Activated T-cell treated with anti-CD3 and anti-CD28 coated beads, Interleukin-2, amount 50 U/mL, for 4 hours (primary cell): ENCODE results near the gene EVC2. TPM values are rescaled to one million over a fixed set of nuclear protein-coding genes. Genes with fewer than 3 reads are reported as not detected.

Experiments
- ATAC-seq, 2 donors: fragments of 200-7000 bp; cut with Tn5 transposase; one replicate each; pipeline ENCODE4 v1.10.0; 2021
- DNase-seq: peaks from one replicate; pipeline ENCODE4 v3.0.0-alpha.2; 2020
- H3K27me3 Mint-ChIP-seq: one replicate; pipeline ENCODE4 v1.8.0; 2021; ENCODE audit warnings: low read depth, mixed read lengths
- H3K36me3 Mint-ChIP-seq: one replicate; pipeline ENCODE4 v1.8.0; 2022; ENCODE audit warnings: mixed read lengths; ENCODE audit not compliant: insufficient read depth
- H3K4me1 Mint-ChIP-seq: one replicate; pipeline ENCODE4 v1.8.0; 2021; ENCODE audit warnings: low read depth, mixed read lengths
- H3K4me3 Mint-ChIP-seq: one replicate; pipeline ENCODE4 v1.8.0; 2021; ENCODE audit warnings: mild to moderate bottlenecking, moderate library complexity, mixed read lengths
- H3K9me3 Mint-ChIP-seq: one replicate; pipeline ENCODE4 v1.8.0; 2021; ENCODE audit warnings: mixed read lengths
- total RNA-seq, 3 donors: library from RNA; stranded (reverse); gene quantifications; one replicate each; pipeline ENCODE4 v1.2.1, GENCODE V29; 2021

Gene EVC2
- total RNA-seq, 3 donors from 2014 or later, result 0.63 to 0.78 (median 0.76) TPM

DNA sequence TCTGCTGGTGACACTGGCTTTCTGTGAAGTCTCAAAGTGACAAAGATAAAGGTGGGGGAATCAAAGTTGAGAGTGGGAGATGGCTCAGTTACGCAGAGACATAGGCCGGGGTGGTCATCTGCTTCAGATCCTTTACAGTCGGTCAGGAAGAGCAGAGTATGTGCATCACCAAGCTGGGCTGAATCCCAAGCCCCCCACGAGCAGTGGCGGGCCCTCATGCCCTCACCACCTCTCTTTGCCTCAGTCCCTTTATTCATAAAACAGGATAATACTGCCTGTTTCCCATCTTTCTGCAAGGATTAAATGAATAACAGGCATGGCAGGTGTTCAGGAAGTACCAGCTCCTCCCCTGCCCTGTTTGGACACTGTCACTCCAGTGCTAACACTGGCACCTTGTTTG lies 135.6 kb downstream of the EVC2 start:
- Mint-ChIP-seq H3K36me3 (no peaks in the 10 kb centered on the region), H3K27me3 (no peaks in the 10 kb centered on the region), H3K4me3 (no peak overlapping the region), H3K9me3 (no peaks in the 10 kb centered on the region), H3K4me1 (no peaks in the 10 kb centered on the region)
- DNase-seq (no peak), ATAC-seq (no peak)

DNA sequence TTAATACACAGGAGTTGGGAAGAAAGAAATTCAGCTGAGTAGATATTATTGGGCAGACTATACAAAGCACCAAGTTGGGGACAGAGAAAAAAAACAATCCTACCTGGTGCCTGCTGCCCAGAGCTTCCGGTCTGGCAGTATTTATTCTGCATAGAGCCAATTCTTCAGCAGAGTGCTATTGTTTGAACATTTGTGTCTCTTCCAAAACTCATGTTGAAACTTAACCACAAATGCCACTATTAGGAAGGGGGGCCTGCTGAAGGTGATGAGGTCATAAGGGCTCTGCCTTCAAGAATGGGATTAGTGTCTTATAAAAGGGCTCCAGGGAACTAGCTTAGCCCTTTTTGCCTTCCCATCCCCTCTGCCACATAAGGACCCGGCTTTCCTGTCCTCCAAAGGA lies 136.2 kb downstream of the EVC2 start:
- ATAC-seq (no peak), DNase-seq (no peak)
- no peaks in the 10 kb centered on the region for H3K4me1 Mint-ChIP-seq
- H3K4me3 Mint-ChIP-seq, result no peak overlapping the region
- H3K27me3 Mint-ChIP-seq, result no peaks in the 10 kb centered on the region
- no peaks in the 10 kb centered on the region for H3K36me3 Mint-ChIP-seq
- no peaks in the 10 kb centered on the region for H3K9me3 Mint-ChIP-seq

DNA sequence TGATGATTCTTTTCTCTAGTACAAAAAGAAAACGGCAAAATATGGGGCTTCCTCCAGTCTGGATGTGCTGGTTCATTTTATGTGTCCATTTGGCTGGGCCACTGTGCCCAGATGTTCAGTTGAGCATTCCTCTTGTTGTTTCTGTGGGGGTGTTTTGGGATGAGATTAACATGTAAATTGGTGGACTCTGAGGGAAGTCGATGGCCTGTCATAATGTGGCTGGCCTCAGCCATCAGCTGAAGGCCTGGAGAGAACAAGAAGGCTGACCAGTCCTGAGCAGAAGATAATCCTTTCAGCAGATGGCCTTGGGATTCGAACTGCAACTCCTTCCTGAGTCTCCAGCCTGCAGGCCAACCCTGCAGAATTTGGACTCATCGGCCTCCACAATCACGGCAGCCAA lies 136.7 kb downstream of the EVC2 start:
- Mint-ChIP-seq H3K27me3 (no peaks in the 10 kb centered on the region), H3K4me3 (no peak overlapping the region), H3K9me3 (no peaks in the 10 kb centered on the region), H3K4me1 (no peaks in the 10 kb centered on the region), H3K36me3 (no peaks in the 10 kb centered on the region)
- DNase-seq (no peak), ATAC-seq (no peak)

DNA sequence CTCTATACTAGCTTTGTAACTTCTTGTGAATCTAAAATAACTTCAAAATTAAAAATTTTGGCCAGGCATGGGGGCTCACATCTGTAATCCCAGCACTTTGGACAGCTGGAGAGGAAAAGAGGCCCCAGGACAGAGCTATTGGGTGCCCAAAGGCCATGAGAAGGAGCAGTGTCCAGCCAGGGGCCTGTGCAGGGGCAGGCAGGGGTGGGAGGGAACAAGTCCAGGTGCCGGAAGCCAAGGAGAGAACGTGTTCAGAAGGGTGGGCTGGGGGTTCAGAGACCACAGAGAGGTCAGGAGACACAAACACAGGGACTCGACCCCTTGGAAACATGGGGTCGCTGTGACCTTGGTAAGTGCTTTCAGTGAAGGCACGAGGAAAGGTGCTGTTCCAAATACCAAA lies 138.9 kb downstream of the EVC2 start:
- H3K4me1 Mint-ChIP-seq, result no peaks in the 10 kb centered on the region
- H3K9me3 Mint-ChIP-seq, result no peaks in the 10 kb centered on the region
- H3K36me3 Mint-ChIP-seq, result no peaks in the 10 kb centered on the region
- no peak for ATAC-seq
- H3K27me3 Mint-ChIP-seq, result no peaks in the 10 kb centered on the region
- DNase-seq, result no peak
- no peak overlapping the region for H3K4me3 Mint-ChIP-seq

DNA sequence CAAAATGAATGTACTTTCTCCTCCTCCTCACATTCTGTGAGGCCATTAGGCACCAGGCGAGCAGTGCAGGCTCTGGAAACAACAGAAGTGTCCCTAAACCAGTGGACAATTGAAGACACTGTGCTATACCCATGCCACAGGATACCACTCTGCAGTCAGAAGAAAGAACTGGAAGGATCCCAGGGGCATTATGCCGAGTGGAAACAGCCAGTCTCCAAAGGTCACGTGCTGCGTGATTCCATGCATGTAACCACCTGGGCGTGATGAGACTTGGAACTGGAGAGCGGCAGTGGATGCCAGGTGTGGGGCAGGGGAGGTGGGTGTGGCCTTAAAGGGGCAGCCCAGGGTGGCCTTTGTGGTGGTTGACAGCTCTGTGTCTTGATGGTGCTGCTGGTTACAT lies 139.4 kb downstream of the EVC2 start:
- Mint-ChIP-seq H3K36me3 (no peaks in the 10 kb centered on the region), H3K9me3 (no peaks in the 10 kb centered on the region), H3K4me1 (no peaks in the 10 kb centered on the region), H3K27me3 (no peaks in the 10 kb centered on the region), H3K4me3 (no peak overlapping the region)
- DNase-seq (no peak), ATAC-seq (no peak)

DNA sequence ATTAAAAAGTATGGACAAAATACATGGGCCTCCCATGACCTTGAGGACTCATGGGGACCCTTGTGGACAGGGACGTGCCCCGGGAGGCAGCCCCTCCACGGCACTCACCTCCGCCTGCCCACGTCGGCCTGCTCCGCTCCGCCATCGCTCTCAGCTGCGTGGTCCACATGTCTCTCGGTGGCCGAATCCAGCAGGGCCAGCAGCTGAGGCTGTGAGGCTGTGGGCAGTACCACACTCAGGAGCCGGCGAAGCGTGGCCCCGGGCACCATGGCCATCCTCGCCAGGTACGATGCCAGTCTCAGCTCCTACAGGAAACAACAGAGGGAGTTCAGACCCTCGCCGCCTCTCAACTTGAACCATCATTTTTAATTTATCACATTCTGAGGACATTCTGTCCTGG lies 140.0 kb downstream of the EVC2 start:
- no peak overlapping the region for H3K4me3 Mint-ChIP-seq

DNA sequence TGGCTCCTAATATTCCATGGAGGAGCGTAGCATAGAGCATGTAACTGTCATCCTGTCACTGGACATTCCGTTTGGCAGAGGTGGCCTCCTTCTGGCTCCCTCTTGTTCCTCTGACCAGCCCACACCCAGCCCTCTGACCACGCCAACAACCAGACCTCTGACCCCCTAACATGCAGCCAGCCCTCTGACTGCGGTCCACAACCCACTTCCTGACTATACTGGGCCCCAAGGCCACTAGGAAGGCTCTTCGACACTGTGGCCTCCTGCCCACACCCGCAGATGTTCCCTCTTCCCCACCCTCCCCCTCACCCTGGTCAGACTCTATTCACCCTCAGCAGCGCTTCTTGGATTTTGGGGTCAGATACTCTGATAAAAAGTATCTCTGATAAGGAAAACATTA lies 141.4 kb downstream of the EVC2 start:
- Mint-ChIP-seq H3K27me3 (no peaks in the 10 kb centered on the region), H3K36me3 (peaks cover 2% of the 10 kb centered on the region), H3K4me1 (no peaks in the 10 kb centered on the region), H3K4me3 (no peak overlapping the region), H3K9me3 (no peaks in the 10 kb centered on the region)
- no peak for ATAC-seq
- no peak for DNase-seq

More for the DNA sequence above, 140.0 kb downstream of the EVC2 start:
- ATAC-seq (no peak), DNase-seq (no peak)
- H3K27me3 Mint-ChIP-seq, result no peaks in the 10 kb centered on the region
- H3K4me1 Mint-ChIP-seq, result no peaks in the 10 kb centered on the region
- H3K36me3 Mint-ChIP-seq, result no peaks in the 10 kb centered on the region
- no peaks in the 10 kb centered on the region for H3K9me3 Mint-ChIP-seq

DNA sequence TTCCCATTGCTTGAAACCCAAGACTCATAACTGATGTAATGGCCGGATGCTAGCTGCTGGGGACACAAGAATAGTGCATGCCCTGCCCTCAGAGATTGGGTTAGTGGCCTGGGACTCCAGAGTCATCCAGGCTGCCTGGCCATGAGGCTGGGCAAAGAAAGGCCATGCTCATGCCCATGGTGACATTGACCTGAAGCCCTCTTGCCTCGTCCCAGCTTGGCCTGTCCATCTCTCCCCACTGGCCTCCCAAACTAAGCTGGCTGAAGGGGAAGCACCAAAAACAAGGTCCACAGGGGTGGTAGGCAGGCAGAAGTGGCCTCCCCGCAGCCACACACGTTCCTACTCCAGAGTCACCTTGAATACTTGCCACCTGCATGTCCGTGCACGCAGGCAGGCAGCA lies 141.8 kb downstream of the EVC2 start:
- Mint-ChIP-seq H3K36me3 (peaks cover 2% of the 10 kb centered on the region), H3K4me1 (no peaks in the 10 kb centered on the region), H3K9me3 (no peaks in the 10 kb centered on the region), H3K27me3 (no peaks in the 10 kb centered on the region), H3K4me3 (no peak overlapping the region)
- no peak for ATAC-seq
- no peak for DNase-seq

DNA sequence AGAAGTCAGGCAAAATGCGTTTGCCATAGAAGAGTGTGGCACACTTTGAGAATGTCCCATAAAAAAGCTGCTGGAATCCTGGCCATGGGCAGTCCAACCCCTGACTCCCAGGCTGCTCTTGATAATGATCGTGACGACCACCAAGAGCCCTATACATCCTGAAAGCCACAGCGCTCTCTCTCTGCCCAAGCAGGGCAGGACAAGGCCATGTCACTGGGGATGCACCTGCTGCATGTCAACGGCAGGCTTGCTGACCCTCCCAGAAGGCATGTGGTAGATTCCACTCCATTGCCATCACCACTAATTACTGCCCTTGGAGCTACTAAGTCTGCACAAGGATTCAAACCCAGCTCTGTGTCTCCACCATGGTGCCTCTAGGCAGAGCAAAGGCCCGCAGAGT lies 144.5 kb downstream of the EVC2 start:
- Mint-ChIP-seq H3K4me3 (no peak overlapping the region), H3K36me3 (peaks cover 2% of the 10 kb centered on the region), H3K4me1 (no peaks in the 10 kb centered on the region), H3K27me3 (no peaks in the 10 kb centered on the region), H3K9me3 (no peaks in the 10 kb centered on the region)
- DNase-seq (no peak), ATAC-seq (no peak)

DNA sequence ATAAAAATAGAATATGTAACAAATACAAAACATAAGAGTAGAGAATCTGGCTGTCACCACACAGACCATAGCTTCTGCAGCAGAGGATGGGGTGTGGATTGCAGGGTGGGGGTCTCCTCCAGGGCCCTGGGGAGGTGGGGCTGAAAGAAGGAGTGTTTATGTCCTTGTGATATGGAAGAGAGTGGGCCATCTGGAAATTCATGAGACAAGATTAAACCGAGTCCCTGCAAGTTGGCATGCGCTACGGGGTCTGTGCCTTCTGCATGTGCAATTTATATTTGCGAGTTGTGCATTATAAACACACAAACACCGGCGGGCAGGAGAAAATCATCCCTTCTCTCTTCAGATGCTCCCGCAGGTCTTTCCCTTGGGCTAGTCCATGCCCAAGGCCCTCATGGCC lies 145.9 kb downstream of the EVC2 start:
- ATAC-seq, result no peak
- DNase-seq, result no peak
- Mint-ChIP-seq H3K4me3 (no peak overlapping the region), H3K27me3 (no peaks in the 10 kb centered on the region), H3K36me3 (peaks cover 2% of the 10 kb centered on the region), H3K4me1 (no peaks in the 10 kb centered on the region), H3K9me3 (no peaks in the 10 kb centered on the region)

DNA sequence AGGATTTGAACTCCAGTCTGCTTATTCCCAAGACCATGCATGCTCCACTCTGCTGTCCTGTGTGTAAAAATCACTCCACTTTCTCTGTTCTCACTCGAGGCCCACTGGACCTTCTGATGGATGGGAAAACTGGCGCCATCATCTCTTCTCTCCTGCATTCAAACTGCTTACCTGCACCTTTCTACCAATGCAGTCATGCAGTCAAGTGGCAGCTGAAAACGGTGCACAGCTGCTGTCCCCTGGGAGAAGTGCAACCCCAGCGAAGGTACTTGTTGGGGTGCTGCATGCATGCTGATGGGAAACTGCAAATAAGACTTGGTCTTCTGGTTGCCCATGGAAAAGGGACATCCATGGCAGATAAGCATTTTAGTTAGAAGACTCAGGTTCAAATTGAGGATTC lies 147.1 kb downstream of the EVC2 start:
- Mint-ChIP-seq H3K4me1 (no peaks in the 10 kb centered on the region), H3K4me3 (no peak overlapping the region), H3K9me3 (no peaks in the 10 kb centered on the region), H3K36me3 (peaks cover 2% of the 10 kb centered on the region), H3K27me3 (no peaks in the 10 kb centered on the region)
- ATAC-seq, result no peak
- no peak for DNase-seq

DNA sequence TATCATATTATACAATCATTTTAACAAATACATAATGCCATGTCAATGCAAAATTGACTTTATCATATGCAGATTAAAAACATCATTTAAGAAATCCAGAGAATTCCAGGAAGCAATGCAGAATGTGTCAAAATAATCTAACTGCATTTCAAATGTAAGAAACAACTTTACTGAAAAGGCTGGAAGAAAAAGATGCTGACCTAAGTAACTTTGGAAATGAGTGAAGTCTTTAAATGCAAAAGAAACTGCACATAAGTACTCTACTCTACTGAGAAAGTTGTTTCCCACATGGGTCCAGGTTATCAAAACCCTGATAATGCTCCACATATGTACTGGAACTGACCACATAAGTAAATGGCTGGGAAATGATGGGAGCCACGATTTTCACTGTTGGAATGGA lies 149.9 kb downstream of the EVC2 start:
- H3K36me3 Mint-ChIP-seq, result peaks cover 2% of the 10 kb centered on the region
- H3K4me3 Mint-ChIP-seq, result no peak overlapping the region
- no peak for ATAC-seq
- H3K9me3 Mint-ChIP-seq, result no peaks in the 10 kb centered on the region
- H3K27me3 Mint-ChIP-seq, result no peaks in the 10 kb centered on the region
- no peaks in the 10 kb centered on the region for H3K4me1 Mint-ChIP-seq
- no peak for DNase-seq

DNA sequence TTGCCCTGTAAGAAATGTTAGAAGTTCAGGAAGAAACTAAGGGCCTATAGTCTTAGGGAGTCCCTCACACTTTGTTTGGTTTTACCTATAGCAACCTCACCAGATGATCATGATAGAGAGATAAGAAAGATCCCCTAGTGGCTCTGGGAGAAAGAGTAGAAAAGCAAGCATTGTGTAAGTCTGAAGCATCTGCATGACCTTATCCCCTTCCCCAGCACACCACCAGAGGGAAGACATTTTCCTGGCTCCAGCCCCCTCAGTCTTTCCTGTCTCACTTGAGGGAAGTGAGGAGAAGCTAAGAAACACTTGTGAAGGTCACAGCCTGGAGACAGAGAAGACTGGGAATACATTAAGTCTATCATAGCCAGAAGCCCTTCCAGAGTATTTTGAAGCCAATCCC lies 154.0 kb downstream of the EVC2 start:
- Mint-ChIP-seq H3K27me3 (no peaks in the 10 kb centered on the region), H3K4me3 (no peak overlapping the region), H3K4me1 (no peaks in the 10 kb centered on the region), H3K9me3 (peaks cover 12% of the 10 kb centered on the region), H3K36me3 (no peaks in the 10 kb centered on the region)
- DNase-seq (no peak), ATAC-seq (no peak)

DNA sequence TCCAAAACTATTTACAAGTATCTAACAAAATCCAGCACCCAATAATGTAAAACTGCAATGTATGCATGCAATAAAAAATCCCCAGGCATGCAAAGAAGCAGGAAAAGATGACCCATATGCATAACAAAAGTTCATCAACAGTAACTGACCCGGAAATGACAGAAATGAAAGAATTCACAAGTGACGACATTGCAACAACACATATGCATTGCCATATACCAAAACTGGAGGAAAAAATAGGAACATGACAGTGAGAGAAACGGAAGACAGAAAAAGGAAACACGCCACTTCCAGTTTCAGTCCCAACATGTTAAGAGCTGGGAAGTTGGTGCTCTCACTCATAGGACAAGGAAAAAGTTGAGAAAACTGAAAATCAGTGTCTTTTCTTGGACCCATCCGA lies 154.6 kb downstream of the EVC2 start:
- DNase-seq (no peak), ATAC-seq (no peak)
- Mint-ChIP-seq H3K4me1 (no peaks in the 10 kb centered on the region), H3K36me3 (no peaks in the 10 kb centered on the region), H3K4me3 (no peak overlapping the region), H3K27me3 (no peaks in the 10 kb centered on the region), H3K9me3 (peaks cover 12% of the 10 kb centered on the region)

DNA sequence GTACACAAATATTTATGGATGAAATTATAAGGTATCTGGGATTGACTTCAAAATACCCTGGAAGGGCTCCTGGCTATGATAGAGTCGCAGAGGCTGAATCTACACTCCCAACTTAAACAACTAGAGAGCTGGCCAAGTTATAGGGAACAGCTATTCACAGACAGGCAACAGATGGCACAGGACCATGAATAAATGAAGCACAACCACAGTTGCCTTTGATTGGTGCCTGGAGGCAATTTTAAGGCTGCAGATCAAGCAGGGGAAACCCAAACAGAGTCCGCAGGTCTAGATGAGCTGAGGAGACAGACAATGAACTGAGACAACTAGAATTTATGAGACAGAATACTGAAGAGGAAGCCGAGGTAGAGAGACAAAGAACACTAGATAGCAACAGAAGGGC lies 155.9 kb downstream of the EVC2 start:
- Mint-ChIP-seq H3K36me3 (no peaks in the 10 kb centered on the region), H3K4me3 (no peak overlapping the region), H3K9me3 (peaks cover 12% of the 10 kb centered on the region), H3K4me1 (no peaks in the 10 kb centered on the region), H3K27me3 (no peaks in the 10 kb centered on the region)
- DNase-seq (no peak), ATAC-seq (no peak)

DNA sequence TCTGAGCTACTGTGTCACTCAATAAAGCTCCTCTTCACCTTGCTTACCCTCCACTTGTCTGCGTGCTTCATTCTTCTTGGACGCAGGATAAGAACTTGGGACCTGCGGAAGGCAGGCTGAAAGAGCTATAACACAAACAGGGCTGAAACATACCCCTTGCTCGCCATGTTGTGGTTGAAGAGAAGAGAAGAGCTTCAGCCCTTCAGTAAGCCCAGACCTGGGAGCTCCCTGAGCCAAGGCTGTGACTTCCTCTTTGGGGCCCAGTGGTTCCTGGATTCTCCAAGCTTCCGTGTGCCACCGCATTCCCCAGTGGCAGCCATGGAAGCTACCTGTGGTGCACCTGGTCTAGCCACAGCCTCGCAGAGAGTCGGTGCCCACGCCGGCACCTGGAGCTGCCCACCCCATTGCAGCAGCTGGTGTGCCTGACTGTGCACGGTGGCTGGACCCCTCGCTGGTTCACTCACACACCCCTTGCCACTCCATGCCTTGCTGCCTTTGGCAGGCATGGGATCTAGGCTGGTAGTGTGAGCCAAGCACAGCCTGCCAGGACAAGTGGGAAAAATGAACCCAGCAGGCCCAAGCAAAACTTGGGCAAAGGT lies 160.6 kb downstream of the EVC2 start:
- no peak for DNase-seq
- H3K9me3 Mint-ChIP-seq, result peaks cover 12% of the 10 kb centered on the region
- no peak for ATAC-seq
- H3K27me3 Mint-ChIP-seq, result no peaks in the 10 kb centered on the region
- no peaks in the 10 kb centered on the region for H3K36me3 Mint-ChIP-seq
- H3K4me3 Mint-ChIP-seq, result no peak overlapping the region
- no peaks in the 10 kb centered on the region for H3K4me1 Mint-ChIP-seq
